DOHH2 (cell line): ENCODE data around the gene ZSWIM5.

Experiments used
- H3F3A ChIP-seq: fragments of 200-600 bp; sonication (generic), shearing (Covaris generic); 2 replicates; pipeline ENCODE4 v1.6.0; 2016; ENCODE audit warnings: antibody characterized with exemption, mild to moderate bottlenecking; ENCODE audit not compliant: control insufficient read depth, insufficient read depth
- H3K27ac ChIP-seq: fragments of 200-600 bp; sonication (generic); 2 replicates; pipeline ENCODE4 v1.5.1; 2014; ENCODE audit warnings: low read depth, mild to moderate bottlenecking, low read length, moderate library complexity
- H3K27me3 ChIP-seq: fragments of 200-600 bp; sonication (generic); 2 replicates; pipeline ENCODE4 v1.6.1; 2014; ENCODE audit warnings: mild to moderate bottlenecking, low read length, mixed read lengths; ENCODE audit not compliant: control insufficient read depth
- H3K36me3 ChIP-seq: fragments of 200-600 bp; sonication (generic); 2 replicates; pipeline ENCODE4 v1.6.1; 2014; ENCODE audit warnings: mild to moderate bottlenecking, low read length, moderate library complexity, mixed read lengths; ENCODE audit not compliant: control insufficient read depth
- H3K4me1 ChIP-seq: fragments of 200-600 bp; sonication (generic); 2 replicates; pipeline ENCODE4 v1.6.1; 2014; ENCODE audit warnings: mild to moderate bottlenecking, low read length, mixed read lengths; ENCODE audit not compliant: control insufficient read depth
- H3K4me2 ChIP-seq: fragments of 200-600 bp; sonication (generic); 2 replicates; pipeline ENCODE4 v1.6.0; 2014; ENCODE audit warnings: mild to moderate bottlenecking, low read length, moderate library complexity
- H3K4me3 ChIP-seq: fragments of 200-600 bp; sonication (generic); 2 replicates; pipeline ENCODE4 v1.5.1; 2014; ENCODE audit warnings: mild to moderate bottlenecking, low read length, mixed read lengths
- H3K79me2 ChIP-seq: fragments of 200-600 bp; sonication (generic); 2 replicates; pipeline ENCODE4 v1.6.1; 2014; ENCODE audit warnings: mild to moderate bottlenecking, low read length, mixed read lengths; ENCODE audit not compliant: control insufficient read depth
- H3K9me2 ChIP-seq: fragments of 200-600 bp; sonication (generic); replicated peaks from 2 replicates; pipeline ENCODE4 v1.6.1; 2014; ENCODE audit warnings: mild to moderate bottlenecking, low read length, mixed read lengths; ENCODE audit not compliant: control insufficient read depth
- H3K9me3 ChIP-seq: fragments of 200-600 bp; sonication (generic); 2 replicates; pipeline ENCODE4 v1.6.1; 2014; ENCODE audit warnings: antibody characterized with exemption, low read length, mixed read lengths; ENCODE audit not compliant: control insufficient read depth, insufficient read depth
- H4K20me1 ChIP-seq: fragments of 200-600 bp; sonication (generic); 2 replicates; pipeline ENCODE4 v1.6.0; 2014; ENCODE audit warnings: low read depth, mild to moderate bottlenecking, antibody characterized with exemption, low read length, moderate library complexity; ENCODE audit not compliant: control insufficient read depth, insufficient read depth
- CTCF ChIP-seq: fragments of 200-600 bp; sonication (generic); IDR thresholded peaks from one replicate; pipeline ENCODE4 v1.5.1; 2014; ENCODE audit warnings: antibody characterized with exemption, mild to moderate bottlenecking, low read depth, low read length; ENCODE audit not compliant: poor library complexity, severe bottlenecking
- EZH2phosphoT487 ChIP-seq: fragments of 200-600 bp; sonication (generic); IDR thresholded peaks from 2 replicates; pipeline ENCODE4 v1.6.1; 2017; ENCODE audit warnings: borderline replicate concordance, mild to moderate bottlenecking, antibody characterized with exemption, low read length, moderate library complexity, mixed read lengths

The ZSWIM5 gene

GRCh38 chr1:45005761-45006160 lies 200.6 kb downstream of the ZSWIM5 start:
- Histone ChIP-seq H3K27ac (no peak overlapping the region), H3F3A (no peaks in the 10 kb centered on the region), H3K9me3 (no peaks in the 10 kb centered on the region), H3K36me3 (peaks cover 28% of the 10 kb centered on the region; the same call in 1 of the 2 replicates), H3K4me1 (peaks cover 8% of the 10 kb centered on the region), H3K79me2 (peaks cover 8% of the 10 kb centered on the region), H3K27me3 (no peaks in the 10 kb centered on the region), H4K20me1 (no peaks in the 10 kb centered on the region; the same call in 1 of the 2 replicates), H3K4me3 (no peak overlapping the region), H3K4me2 (no peak overlapping the region), H3K9me2 (no peaks in the 10 kb centered on the region)
- TF ChIP-seq CTCF (no peak), EZH2phosphoT487 (no peak)

DNA sequence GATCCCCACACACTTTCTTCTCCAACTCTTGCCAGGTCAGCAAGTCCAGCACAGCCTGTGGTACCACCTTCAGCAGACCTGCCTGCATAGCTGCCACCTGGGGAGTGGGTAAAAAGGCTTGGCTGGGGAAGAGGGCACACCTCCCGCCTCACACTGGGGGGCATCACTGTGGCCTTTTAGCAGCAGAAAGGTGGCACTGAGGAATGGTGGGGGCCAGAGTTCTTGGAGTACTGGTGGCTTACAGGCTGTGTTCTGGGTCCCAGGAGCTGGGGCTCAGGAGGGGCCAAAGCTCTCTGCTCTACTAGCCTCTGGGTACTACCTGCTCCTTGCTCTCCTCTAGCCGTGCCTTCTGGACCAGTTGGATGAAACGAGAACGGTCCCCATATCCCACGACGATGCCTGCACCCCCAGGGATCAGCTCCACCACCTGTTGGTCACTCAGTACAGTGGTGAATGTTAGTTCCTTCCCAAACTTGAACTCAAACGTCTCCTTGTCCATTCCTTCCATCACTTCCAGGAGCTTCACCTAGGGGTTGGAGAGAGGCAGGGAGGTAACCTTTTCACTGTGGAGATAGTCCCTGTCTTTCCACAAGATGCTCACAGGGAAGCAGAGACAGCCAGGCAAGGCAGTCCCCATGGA lies 202.0 kb downstream of the ZSWIM5 start:
- Histone ChIP-seq H3K9me2 (no peaks in the 10 kb centered on the region), H3K36me3 (peaks cover 28% of the 10 kb centered on the region; the same call in 1 of the 2 replicates), H3K27me3 (no peaks in the 10 kb centered on the region), H4K20me1 (no peaks in the 10 kb centered on the region), H3K4me1 (no peaks in the 10 kb centered on the region), H3K27ac (no peak overlapping the region), H3K9me3 (no peaks in the 10 kb centered on the region), H3K79me2 (no peaks in the 10 kb centered on the region), H3K4me2 (no peak overlapping the region), H3K4me3 (no peak overlapping the region), H3F3A (no peaks in the 10 kb centered on the region)
- TF ChIP-seq CTCF (no peak), EZH2phosphoT487 (no peak)

DNA sequence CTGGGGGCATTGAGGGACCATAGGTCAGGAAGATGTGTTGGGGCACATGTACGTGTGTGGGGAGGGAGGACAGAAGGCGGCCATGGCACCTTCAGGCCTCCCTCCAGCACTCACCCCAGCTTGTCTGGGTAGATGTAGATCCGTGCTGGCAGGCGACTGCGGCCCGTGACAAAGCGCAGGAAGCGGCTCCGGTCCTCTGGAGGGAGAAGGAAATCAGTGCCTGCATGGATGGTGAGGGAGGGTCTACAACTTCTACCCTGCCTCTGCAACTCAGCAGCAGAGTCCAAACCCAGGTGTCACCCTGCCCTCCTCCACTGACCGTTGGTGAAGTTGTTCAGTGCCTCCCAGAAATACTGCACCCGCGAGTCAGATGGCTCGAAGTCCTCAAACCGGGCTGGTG lies 202.7 kb downstream of the ZSWIM5 start:
- Histone ChIP-seq H3K9me2 (no peaks in the 10 kb centered on the region), H3K36me3 (peaks cover 25% of the 10 kb centered on the region; the same call in 1 of the 2 replicates), H3K4me2 (no peak overlapping the region), H3K27me3 (no peaks in the 10 kb centered on the region), H3K9me3 (no peaks in the 10 kb centered on the region), H3K4me1 (no peaks in the 10 kb centered on the region), H3K79me2 (no peaks in the 10 kb centered on the region), H3F3A (no peaks in the 10 kb centered on the region), H4K20me1 (no peaks in the 10 kb centered on the region), H3K27ac (no peak overlapping the region), H3K4me3 (no peak overlapping the region)
- no peak for TF ChIP-seq CTCF
- no peak for TF ChIP-seq EZH2phosphoT487
